ENCODE measurements around the gene RRP36. TPM values are rescaled to one million over a fixed set of nuclear protein-coding genes. Genes with fewer than 3 reads are reported as not detected.

RRP36 gene
- total RNA-seq, 1 donor, result 22.6 TPM

DNA sequence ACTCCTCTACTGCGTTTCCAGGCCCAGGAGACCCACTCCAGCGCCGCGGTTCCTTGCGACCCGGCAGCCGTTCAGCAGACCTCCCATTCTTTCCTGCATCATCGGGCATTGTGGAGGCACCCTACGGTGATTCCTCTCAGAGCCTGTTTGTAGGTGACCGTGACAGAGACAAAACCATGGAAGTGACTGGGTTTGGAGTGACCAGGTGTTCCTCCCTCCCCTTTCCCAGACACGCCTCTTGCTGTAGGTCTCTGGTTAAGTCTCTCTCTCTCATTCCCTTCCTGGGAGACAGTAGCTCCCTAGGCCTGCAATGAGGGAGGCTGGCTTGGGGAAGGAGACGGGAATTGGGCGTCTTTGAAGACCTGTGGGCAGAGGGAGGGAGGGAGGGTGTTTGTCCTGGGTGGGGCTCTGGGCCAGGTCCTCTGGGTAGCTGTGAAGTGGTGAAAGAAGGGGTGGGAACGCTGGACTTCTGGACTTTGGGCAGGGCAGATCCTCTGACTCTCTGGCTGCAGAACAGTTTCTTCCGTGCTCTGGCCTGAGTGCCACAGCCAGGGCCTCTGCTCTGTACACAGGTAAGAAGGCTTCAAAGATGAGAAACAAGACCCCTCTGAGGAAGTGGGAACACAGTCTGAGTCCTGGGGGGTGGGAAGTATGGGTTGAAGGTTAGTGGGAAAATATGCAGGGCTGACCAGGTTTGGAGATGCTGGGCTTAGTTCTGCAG lies 38.8 kb downstream of the RRP36 start:
- DNase-seq (ENCODE audit: low read depth in 2 of 3, low spot score in 2 of 3), result no peak

DNA sequence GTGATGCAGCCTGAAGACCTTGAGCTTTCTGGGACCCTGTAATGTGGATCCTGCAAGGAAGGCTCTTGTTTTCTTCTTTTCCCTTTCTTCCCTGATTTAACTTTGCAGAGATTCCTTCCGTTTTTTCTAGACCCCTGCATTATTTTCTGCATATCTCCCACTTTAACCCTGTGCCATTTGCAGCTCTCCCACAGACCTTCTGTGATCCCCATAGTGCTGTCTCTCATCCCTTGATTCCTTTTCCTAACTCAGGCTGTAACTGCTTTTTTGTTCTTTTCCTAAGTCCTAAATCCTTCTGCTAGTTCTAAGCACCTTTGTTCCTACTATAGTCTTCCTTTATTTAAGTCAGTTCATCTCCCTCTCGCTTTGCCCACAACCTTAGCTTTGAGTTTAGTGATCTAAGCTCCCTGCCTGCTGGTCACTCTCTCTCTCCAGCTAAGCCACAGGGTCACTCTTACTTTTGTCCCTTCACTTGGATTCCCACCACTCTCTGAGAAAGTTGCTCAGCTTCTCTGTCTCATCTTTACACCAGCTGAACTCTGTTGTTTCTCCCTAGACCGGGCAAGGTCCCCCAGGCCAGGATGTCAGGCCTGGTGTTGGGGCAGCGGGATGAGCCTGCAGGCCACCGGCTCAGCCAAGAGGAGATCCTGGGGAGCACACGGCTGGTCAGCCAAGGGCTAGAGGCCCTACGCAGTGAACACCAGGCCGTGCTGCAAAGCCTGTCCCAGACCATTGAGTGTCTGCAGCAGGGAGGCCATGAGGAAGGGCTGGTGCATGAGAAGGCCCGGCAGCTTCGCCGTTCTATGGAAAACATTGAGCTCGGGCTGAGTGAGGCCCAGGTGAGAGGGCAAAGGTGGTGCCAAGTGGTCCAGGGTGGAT lies 39.6 kb downstream of the RRP36 start:
- no peak for DNase-seq (ENCODE audit: low read depth in 2 of 3, low spot score in 2 of 3)

DNA sequence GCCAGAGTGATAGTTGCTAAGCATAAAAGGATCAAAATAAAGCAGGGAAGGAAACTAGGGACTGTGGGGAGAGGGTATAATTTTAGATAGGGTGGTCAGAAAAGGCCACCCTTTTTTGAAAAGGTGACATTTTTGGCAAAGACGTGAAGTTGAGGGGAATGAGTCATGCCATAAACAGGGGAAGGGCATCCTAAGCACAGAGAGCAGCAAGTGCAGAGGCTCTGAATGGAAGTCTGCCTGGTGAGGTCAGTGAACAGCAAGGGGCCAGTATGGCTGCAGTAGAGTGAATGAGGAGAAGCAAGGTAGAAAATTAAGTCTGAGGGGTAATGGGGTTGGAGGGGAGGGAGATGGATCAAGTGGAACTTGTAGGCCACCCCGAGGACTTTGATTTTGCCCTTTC lies 40.4 kb downstream of the RRP36 start:
- no peak for DNase-seq (ENCODE audit: low read depth in 2 of 3, low spot score in 2 of 3)

DNA sequence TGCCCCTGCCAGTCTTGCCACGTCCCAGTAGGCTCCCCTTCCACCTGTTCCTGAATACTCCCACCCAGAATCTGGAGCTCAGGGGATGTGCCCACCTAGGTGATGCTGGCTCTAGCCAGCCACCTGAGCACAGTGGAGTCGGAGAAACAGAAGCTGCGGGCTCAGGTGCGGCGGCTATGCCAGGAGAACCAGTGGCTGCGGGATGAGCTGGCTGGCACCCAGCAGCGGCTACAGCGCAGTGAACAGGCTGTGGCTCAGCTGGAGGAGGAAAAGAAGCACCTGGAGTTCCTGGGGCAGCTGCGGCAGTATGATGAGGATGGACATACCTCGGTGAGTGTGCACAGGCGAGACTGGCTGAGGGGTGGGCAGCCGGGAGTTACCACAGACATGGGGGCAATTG lies 41.4 kb downstream of the RRP36 start:
- no peak for DNase-seq (ENCODE audit: low read depth in 2 of 3, low spot score in 2 of 3)

DNA sequence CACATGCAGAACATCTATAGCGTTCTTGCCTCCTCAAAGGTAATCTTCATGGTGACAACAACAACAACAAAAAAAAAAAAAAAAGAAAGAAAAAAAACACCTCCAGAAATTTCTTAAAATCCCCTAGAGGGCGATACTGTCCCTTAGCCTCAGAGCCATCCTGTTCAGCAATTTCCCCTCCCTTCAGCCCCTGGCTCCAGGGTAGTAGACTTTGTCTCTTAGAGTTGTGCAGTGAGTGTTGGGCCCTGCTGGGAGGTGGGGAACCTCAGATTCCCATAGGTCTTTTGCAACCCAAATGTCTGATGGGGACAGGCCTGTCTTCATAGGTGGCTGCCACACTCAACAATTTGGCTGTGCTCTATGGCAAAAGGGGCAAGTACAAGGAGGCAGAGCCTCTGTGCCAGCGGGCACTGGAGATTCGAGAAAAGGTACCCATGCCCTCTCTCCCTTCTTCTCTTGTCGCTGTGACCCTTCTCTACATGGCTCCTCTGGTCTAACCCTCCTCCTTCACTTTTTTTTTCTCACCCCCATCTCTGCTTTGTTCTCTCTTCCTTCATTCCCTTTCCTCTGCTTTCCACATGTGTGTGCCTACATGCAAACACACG lies 48.7 kb downstream of the RRP36 start:
- DNase-seq (ENCODE audit: low read depth in 2 of 3, low spot score in 2 of 3), result peak in 2 of 3 donors; percentile 56 to 76

- no peak for DNase-seq (ENCODE audit: low read depth in 2 of 3, low spot score in 2 of 3)
Observed at GRCh38 chr6:43074847-43075669, 53.6 kb downstream of the RRP36 start.

DNA sequence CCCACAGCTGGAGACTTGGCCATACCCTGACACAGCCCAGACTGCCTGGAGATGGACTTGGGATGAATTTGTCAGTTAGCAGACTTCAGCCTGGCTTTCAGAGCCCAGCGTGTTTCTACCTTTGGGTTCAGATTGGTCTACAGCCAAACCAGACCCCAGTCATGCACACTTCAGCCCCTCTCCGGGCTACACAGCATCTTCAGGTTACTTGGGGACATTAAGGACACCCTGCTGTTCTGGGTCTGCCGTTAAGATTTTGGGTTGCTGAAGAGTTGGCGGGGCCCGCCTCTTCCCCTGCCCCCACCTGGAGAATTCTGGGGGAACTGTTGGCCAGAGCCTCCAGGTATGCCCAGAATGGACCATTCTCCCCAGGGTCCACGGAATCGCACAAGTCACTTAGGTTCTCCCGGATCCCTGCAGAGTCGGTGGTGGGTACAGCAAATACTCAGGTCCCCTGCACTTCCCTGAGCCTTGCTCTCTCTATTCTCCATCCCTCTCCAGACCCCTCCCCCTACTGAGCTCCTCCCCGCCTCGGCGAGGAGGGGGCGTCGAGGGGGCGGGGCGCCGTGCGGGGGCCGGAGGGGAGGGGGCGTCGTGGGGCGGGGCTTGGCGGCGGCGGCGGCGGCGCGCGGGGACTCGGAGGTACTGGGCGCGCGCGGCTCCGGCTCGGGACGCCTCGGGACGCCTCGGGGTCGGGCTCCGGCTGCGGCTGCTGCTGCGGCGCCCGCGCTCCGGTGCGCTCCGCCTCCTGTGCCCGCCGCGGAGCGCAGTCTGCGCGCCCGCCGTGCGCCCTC lies 54.4 kb downstream of the RRP36 start, which contains the start of gene PTK7:
Gene PTK7, plus strand, starts transcription at position 645 of the 794 bp plus-strand sequence. CDS start 175 bp downstream, outside the sequence.
- peak in 2 of 3 donors; percentile 72 to 81 for DNase-seq (ENCODE audit: low read depth in 2 of 3, low spot score in 2 of 3)

DNA sequence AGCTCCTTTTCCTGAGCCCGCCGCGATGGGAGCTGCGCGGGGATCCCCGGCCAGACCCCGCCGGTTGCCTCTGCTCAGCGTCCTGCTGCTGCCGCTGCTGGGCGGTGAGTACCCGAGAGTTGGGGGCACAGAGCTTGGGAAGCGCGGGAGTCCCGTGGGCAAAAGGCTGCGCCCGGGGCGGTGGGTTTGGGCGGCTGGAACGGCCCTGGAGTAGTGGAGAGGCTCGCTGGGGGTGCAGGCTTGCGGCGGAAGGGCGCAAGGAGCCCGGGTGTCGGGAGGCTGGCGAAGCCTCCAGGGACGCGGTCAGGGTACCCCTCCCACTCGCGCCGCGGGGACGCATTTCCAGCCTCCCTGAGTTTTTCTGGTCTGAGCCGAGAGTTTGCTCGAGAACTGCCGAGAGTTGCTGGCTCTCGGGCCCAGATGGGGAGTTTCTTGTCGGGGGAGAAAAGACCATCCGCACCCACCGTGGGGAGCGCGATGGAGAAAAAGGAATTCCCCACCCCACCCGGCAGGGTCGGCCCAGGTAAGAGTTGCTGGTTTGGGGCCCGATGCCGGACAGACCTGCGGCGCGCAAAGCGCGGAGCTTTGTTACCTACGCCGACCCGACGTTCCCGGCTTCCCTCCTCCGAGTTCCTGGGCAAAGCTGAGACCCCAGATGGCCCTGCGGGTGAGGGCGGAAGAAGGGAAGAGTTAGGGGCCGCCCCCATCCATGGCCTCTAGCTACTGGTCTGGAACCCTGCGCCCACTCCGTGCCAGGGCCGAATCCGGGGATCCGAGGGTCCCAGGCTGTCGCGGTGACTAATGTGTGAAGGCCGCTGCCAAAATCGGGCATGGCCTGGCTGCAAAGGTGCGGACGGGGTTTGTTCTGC lies 55.3 kb downstream of the RRP36 start:
- peak in 1 of 3 donors; percentile 33 for DNase-seq (ENCODE audit: low read depth in 2 of 3, low spot score in 2 of 3)

DNA sequence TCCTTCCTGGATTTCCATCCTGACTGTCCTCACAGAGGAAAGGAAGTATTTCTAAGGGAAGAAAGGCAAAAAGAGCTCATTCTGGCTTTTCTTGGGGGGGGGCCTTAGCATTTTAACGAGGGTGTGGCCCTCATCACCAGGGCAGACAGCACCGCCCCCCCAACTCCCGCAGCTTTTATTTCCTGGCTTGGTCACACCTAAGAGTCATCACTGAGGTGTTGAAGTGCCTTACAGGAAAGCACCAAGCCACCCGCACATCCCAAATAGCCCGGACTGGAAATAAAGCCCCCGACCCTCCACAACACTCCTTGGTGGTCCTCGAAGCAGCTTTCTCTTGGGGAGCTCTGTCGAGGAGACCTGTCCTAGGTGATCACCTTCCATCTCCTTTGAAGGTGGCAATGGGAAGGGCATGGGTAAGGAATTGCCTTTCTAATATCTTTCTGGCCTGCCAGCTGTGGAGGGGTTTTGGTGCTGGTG lies 55.9 kb downstream of the RRP36 start:
- no peak for DNase-seq (ENCODE audit: low read depth in 2 of 3, low spot score in 2 of 3)

DNA sequence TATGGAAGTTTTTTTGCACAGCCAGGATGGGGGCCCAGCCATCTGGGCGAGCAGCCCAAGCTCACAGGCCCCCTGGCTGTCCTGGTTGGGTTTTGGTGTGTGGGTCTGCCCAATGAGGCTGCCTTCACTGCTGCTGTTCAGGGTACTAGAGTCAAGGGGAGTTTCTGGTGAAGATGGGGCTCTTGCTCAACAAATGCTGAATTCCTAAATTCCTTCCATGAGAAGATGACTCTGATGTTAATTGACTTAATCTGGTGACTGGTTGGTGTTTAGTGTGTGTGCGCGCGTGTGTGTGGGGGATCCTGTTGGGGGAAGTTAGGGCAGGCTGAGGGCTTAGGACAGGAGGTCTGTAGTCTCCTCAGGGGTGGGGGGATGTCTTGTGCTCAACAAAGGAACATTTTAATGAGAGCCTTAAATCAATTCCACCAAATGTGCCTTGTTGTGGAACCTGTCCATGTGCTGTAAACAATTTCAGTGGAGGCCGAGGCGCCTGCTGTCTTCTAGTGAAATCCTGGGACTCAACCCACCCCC lies 56.6 kb downstream of the RRP36 start:
- DNase-seq (ENCODE audit: low read depth in 2 of 3, low spot score in 2 of 3), result no peak

DNA sequence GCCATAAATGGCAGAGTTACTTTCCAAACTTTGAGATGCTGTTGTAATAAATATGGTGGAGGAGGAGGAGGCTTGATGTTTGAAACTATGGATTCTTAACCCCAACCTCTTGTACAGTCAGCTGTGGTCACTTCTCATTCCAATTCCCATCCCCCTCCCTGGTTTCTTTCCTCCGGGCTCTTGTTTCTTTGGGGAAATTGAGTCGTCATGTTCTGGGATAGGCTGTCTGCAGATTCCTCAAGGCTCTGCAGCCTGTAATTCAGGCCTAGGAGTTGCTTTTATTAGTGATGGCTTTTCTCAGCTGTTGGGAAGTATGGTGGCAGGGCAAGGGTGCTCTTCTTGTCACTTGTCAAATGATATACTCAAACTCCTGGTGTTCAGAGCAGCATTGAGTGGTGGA lies 57.3 kb downstream of the RRP36 start:
- DNase-seq (ENCODE audit: low read depth in 2 of 3, low spot score in 2 of 3), result no peak

Other genes starting within 250 kb of the RRP36 start
- gene BICRAL, start 239.6 kb upstream of the RRP36 start, total RNA-seq, result 18.0 TPM
- 56.0 TPM for gene RPL7L1, start 142.0 kb upstream of the RRP36 start, total RNA-seq
- gene PTCRA, start 105.6 kb upstream of the RRP36 start, total RNA-seq, result under 0.01 TPM
- 44.2 TPM for gene CNPY3, start 92.1 kb upstream of the RRP36 start, total RNA-seq
- 1.1 TPM for gene GNMT, start 60.9 kb upstream of the RRP36 start, total RNA-seq
- 32.6 TPM for gene PEX6, start 42.4 kb upstream of the RRP36 start, total RNA-seq
- 42.0 TPM for gene PPP2R5D, start 37.1 kb upstream of the RRP36 start, total RNA-seq
- gene MEA1, start 7.7 kb upstream of the RRP36 start, total RNA-seq, result 31.0 TPM
- 173 TPM for gene KLHDC3, start 7.4 kb upstream of the RRP36 start, total RNA-seq
- 26.4 TPM for gene CUL7, start 32.2 kb downstream of the RRP36 start, total RNA-seq
- gene MRPL2, start 37.8 kb downstream of the RRP36 start, total RNA-seq, result 24.5 TPM
- 33.7 TPM for gene KLC4, start 38.0 kb downstream of the RRP36 start, total RNA-seq
- 63.8 TPM for gene PTK7, start 54.7 kb downstream of the RRP36 start, total RNA-seq
- gene SRF, start 149.6 kb downstream of the RRP36 start, total RNA-seq, result 35.0 TPM
- gene CUL9, start 160.6 kb downstream of the RRP36 start, total RNA-seq, result 47.7 TPM
- 92.9 TPM for gene DNPH1, start 207.9 kb downstream of the RRP36 start, total RNA-seq
- under 0.01 TPM for gene TTBK1, start 221.9 kb downstream of the RRP36 start, total RNA-seq

All from hematopoietic multipotent progenitor cell (in vitro differentiated cells).